Measurements from ENCODE around the gene ARCN1. TPM values are rescaled to one million over a fixed set of nuclear protein-coding genes. Genes with fewer than 3 reads are reported as not detected.

Gene ARCN1
- total RNA-seq, 1 experiment from 2014 or later: 330 TPM

DNA sequence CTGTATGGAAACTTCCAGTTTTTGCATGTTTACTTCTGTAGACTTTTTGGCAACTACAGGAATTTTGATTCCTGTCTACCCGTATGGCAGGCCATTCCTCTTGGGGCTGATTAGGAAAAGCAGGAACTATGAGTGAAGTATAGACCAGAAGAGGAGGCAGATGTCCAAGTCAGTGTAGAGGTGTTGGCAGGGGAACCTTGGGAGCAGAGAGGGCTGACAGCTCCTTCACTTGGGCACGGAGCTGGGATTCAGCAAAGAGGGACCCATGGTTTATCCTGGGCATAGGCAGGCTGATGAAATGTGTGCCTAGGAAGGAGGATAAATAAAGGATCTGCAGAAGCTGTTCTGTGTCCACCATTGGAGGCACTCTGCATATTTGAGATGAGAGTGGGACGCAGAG lies 74.2 kb downstream of the ARCN1 start:
- Mint-ChIP-seq H3K9me3 (ENCODE audit: unreplicated experiment) (no peaks in the 10 kb centered on the region), H3K4me3 (ENCODE audit: unreplicated experiment) (no peak overlapping the region), H3K36me3 (ENCODE audit: insufficient read depth, unreplicated experiment) (peaks cover 71% of the 10 kb centered on the region), H3K4me1 (ENCODE audit: low read depth, unreplicated experiment) (peaks cover 6% of the 10 kb centered on the region), H3K27me3 (ENCODE audit: insufficient read depth, unreplicated experiment) (no peaks in the 10 kb centered on the region), H3K27ac (ENCODE audit: unreplicated experiment) (no peak overlapping the region)
- H3K4me3 ChIP-seq (ENCODE audit: low read depth, low read length): no peak overlapping the region
- no peak for DNase-seq
- TSS peak; percentile 33 for BruUV-seq (replicated peaks)
- ChIA-PET POLR2A (no interaction called here), CTCF (interaction anchor here (0.6 kb wide), 1 partner anchor 351 kb away, joined by 3 read pairs; the partner anchor contains the start of gene CENATAC)
- H3K36me3 ChIP-seq (ENCODE audit: control insufficient read depth, insufficient read depth, low read length): peaks cover 14% of the 10 kb centered on the region
- intact Hi-C loops (cut with micrococcal nuclease; ENCODE audit: unreplicated experiment): no loop called here
- H3K27me3 ChIP-seq (replicated peaks; ENCODE audit: control insufficient read depth, insufficient read depth, low read length): no peaks in the 10 kb centered on the region
- TF ChIP-seq, protein P1, sequence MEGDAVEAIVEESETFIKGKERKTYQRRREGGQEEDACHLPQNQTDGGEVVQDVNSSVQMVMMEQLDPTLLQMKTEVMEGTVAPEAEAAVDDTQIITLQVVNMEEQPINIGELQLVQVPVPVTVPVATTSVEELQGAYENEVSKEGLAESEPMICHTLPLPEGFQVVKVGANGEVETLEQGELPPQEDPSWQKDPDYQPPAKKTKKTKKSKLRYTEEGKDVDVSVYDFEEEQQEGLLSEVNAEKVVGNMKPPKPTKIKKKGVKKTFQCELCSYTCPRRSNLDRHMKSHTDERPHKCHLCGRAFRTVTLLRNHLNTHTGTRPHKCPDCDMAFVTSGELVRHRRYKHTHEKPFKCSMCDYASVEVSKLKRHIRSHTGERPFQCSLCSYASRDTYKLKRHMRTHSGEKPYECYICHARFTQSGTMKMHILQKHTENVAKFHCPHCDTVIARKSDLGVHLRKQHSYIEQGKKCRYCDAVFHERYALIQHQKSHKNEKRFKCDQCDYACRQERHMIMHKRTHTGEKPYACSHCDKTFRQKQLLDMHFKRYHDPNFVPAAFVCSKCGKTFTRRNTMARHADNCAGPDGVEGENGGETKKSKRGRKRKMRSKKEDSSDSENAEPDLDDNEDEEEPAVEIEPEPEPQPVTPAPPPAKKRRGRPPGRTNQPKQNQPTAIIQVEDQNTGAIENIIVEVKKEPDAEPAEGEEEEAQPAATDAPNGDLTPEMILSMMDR (IDR thresholded peaks at IDR 0.05; ENCODE audit: insufficient read depth in 1 of 2, low read depth in 1 of 2, low read length in 1 of 2, severe bottlenecking in 1 of 2, unreplicated experiment in 1 of 2): no peak
- peaks cover 9% of the 10 kb centered on the region for H3K4me1 ChIP-seq
- no peaks in the 10 kb centered on the region for H3K9me3 ChIP-seq

DNA sequence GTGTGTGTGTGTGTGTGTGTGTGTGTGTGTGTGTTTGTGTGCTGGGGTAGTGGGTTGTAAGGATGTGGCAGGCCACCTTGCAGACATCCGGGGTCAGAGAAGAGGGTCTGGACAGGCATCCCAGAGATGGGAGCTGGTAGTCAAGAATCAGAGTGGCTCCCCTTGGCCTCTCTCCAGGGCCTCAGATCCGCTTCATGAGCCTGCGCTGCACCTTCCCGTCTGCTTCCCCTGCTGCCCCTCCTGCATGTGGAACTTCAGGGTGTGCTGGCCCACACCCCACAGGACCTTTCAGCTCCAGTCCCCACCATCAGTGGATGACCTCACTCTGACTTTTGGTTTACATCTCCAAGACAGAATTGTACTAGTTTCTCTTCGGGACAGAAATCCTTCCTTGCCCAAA lies 76.1 kb downstream of the ARCN1 start:
- H3K27me3 Mint-ChIP-seq (ENCODE audit: insufficient read depth, unreplicated experiment): no peaks in the 10 kb centered on the region
- H3K36me3 ChIP-seq (ENCODE audit: control insufficient read depth, insufficient read depth, low read length): peaks cover 14% of the 10 kb centered on the region
- CTCF ChIA-PET: interaction anchor here (0.6 kb wide), 1 partner anchor 9 kb away, joined by 4 read pairs; no protein-coding TSS in a partner anchor
- H3K9me3 ChIP-seq: no peaks in the 10 kb centered on the region
- H3K27me3 ChIP-seq (replicated peaks; ENCODE audit: control insufficient read depth, insufficient read depth, low read length): no peaks in the 10 kb centered on the region
- no peak for DNase-seq
- H3K36me3 Mint-ChIP-seq (ENCODE audit: insufficient read depth, unreplicated experiment): peaks cover 76% of the 10 kb centered on the region
- peaks cover 6% of the 10 kb centered on the region for H3K4me1 Mint-ChIP-seq (ENCODE audit: low read depth, unreplicated experiment)
- POLR2A ChIA-PET: no interaction called here
- intact Hi-C loops (cut with micrococcal nuclease; ENCODE audit: unreplicated experiment): no loop called here
- BruUV-seq (replicated peaks): no TSS peak
- TF ChIP-seq, protein P1 (IDR thresholded peaks at IDR 0.05; ENCODE audit: insufficient read depth in 1 of 2, low read depth in 1 of 2, low read length in 1 of 2, severe bottlenecking in 1 of 2, unreplicated experiment in 1 of 2): no peak
- no peak overlapping the region for H3K4me3 Mint-ChIP-seq (ENCODE audit: unreplicated experiment)
- peaks cover 9% of the 10 kb centered on the region for H3K4me1 ChIP-seq
- no peaks in the 10 kb centered on the region for H3K9me3 Mint-ChIP-seq (ENCODE audit: unreplicated experiment)
- H3K4me3 ChIP-seq (ENCODE audit: low read depth, low read length): no peak overlapping the region
- peak overlapping the region; percentile 38 for H3K27ac Mint-ChIP-seq (ENCODE audit: unreplicated experiment)

DNA sequence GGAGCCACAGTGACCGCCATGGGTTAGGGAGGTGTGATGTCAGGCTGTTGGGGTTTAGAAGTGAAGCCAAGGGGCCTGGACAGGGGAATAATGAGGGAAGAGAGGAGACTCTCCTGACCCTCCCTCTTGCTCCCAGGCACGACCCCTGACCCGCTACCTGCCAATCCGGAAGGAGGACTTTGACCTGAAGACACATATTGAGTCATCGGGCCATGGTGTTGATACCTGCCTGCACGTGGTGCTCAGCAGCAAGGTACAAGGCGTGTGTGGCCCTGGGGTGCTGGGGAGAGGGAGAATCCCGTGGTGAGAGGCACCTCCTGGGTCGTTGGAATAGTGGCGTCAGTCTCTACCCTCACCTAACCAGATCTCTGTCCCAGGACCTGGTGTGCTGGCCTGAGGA lies 77.7 kb downstream of the ARCN1 start:
- ChIA-PET POLR2A (no interaction called here), CTCF (no interaction called here)
- TF ChIP-seq, protein P1 (IDR thresholded peaks at IDR 0.05; ENCODE audit: insufficient read depth in 1 of 2, low read depth in 1 of 2, low read length in 1 of 2, severe bottlenecking in 1 of 2, unreplicated experiment in 1 of 2): no peak
- no TSS peak for BruUV-seq (replicated peaks)
- H3K4me1 ChIP-seq: peaks cover 9% of the 10 kb centered on the region
- H3K27ac Mint-ChIP-seq (ENCODE audit: unreplicated experiment): no peak overlapping the region
- intact Hi-C loops (cut with micrococcal nuclease; ENCODE audit: unreplicated experiment): loop anchor here (10.0 kb wide), 1 partner anchor 505 kb away; no protein-coding TSS in a partner anchor
- H3K36me3 Mint-ChIP-seq (ENCODE audit: insufficient read depth, unreplicated experiment): peaks cover 68% of the 10 kb centered on the region
- peak; percentile 60 to 71 for DNase-seq
- H3K9me3 Mint-ChIP-seq (ENCODE audit: unreplicated experiment): no peaks in the 10 kb centered on the region
- peaks cover 6% of the 10 kb centered on the region for H3K4me1 Mint-ChIP-seq (ENCODE audit: low read depth, unreplicated experiment)
- H3K27me3 Mint-ChIP-seq (ENCODE audit: insufficient read depth, unreplicated experiment): no peaks in the 10 kb centered on the region
- H3K4me3 ChIP-seq (ENCODE audit: low read depth, low read length): no peak overlapping the region
- H3K4me3 Mint-ChIP-seq (ENCODE audit: unreplicated experiment): no peak overlapping the region
- H3K36me3 ChIP-seq (ENCODE audit: control insufficient read depth, insufficient read depth, low read length): peaks cover 7% of the 10 kb centered on the region; the same call in 1 of the 2 replicates
- no peaks in the 10 kb centered on the region for H3K27me3 ChIP-seq (replicated peaks; ENCODE audit: control insufficient read depth, insufficient read depth, low read length)
- H3K9me3 ChIP-seq: no peaks in the 10 kb centered on the region

All from Caco-2 (cell line).